Measurements from ENCODE around the gene BRME1.

DNA sequence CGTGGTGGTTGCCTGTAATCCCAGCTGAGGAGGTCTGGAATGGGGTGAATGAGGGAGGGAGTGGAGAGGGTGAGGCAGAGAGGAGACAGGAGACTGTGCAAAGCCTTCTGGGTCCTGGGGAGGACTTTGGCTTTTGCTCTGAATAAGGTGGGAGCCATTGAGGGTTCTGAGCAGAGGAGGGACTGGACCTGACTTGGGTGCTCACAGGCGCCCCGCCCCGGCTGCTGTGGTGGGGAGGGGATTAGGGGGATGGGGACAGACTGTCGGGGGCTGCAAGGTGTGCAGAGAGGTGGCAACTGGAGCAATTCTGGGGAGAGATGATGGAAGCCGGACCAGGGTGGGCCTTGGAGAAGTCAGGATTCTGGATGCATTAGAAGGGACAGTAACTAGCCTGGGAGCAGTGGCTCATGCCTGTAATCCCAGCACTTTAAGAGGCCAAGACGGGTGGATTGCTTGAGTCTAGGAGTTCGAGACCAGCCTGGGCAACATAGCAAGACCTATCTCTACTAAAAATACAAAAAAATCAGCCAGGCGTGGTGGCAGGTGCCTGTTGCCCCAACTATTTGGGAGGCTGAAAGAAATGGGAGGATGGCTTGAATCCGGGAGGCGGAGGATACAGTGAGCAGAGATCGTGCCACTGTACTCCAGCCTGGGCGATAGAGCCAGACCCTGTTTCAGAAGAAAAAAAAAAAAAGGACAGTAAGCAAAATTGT lies 45.1 kb downstream of the BRME1 start:
- TF ChIP-seq POLR2A (IDR thresholded peaks at IDR 0.05) = no peak
- TF ChIP-seq, protein P1, sequence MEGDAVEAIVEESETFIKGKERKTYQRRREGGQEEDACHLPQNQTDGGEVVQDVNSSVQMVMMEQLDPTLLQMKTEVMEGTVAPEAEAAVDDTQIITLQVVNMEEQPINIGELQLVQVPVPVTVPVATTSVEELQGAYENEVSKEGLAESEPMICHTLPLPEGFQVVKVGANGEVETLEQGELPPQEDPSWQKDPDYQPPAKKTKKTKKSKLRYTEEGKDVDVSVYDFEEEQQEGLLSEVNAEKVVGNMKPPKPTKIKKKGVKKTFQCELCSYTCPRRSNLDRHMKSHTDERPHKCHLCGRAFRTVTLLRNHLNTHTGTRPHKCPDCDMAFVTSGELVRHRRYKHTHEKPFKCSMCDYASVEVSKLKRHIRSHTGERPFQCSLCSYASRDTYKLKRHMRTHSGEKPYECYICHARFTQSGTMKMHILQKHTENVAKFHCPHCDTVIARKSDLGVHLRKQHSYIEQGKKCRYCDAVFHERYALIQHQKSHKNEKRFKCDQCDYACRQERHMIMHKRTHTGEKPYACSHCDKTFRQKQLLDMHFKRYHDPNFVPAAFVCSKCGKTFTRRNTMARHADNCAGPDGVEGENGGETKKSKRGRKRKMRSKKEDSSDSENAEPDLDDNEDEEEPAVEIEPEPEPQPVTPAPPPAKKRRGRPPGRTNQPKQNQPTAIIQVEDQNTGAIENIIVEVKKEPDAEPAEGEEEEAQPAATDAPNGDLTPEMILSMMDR (IDR thresholded peaks at IDR 0.05) = no peak
- no peak for TF ChIP-seq EP300 (IDR thresholded peaks at IDR 0.05)

Data from ovary (tissue), 3 donors.